ENCODE measurements around the gene RAB3D.
"Not testable (repeated sequence)": the region's sequence is repeated elsewhere in the genome, so short reads cannot be mapped to it uniquely, and the experiment has no call there.

The RAB3D gene

GRCh38 chr19:11365557-11366117 is 26.2 kb upstream of the RAB3D start:
- FAIRE-seq = no peak

GRCh38 chr19:11364935-11365334 is 25.5 kb upstream of the RAB3D start:
- FAIRE-seq = no peak

- no peak for FAIRE-seq
These were observed 24.9 kb upstream of the RAB3D start for GRCh38 chr19:11364296-11364904.

GRCh38 chr19:11363881-11364280 is 24.4 kb upstream of the RAB3D start:
- no peak for FAIRE-seq

GRCh38 chr19:11361771-11362731 is 22.6 kb upstream of the RAB3D start:
- FAIRE-seq = no peak

GRCh38 chr19:11361037-11361770 is 21.7 kb upstream of the RAB3D start:
- FAIRE-seq = no peak

GRCh38 chr19:11359421-11359820 is 20.0 kb upstream of the RAB3D start:
- no peak for FAIRE-seq

GRCh38 chr19:11356676-11357550 is 17.5 kb upstream of the RAB3D start:
- FAIRE-seq = no peak

GRCh38 chr19:11356074-11356397 is 16.6 kb upstream of the RAB3D start:
- no peak for FAIRE-seq

- no peak for FAIRE-seq
These were observed 16.0 kb upstream of the RAB3D start, which contains the start of gene PLPPR2 for GRCh38 chr19:11355160-11356073. Gene PLPPR2 (plus strand): TSS chr19:11355432. CDS start chr19:11357674, 2,242 bp downstream.

GRCh38 chr19:11354102-11354501 is 14.6 kb upstream of the RAB3D start:
- not testable (repeated sequence) for FAIRE-seq

- no peak for FAIRE-seq
These were observed 9.7 kb upstream of the RAB3D start for GRCh38 chr19:11349171-11349570.

GRCh38 chr19:11347546-11348039 is 8.1 kb upstream of the RAB3D start:
- no peak for FAIRE-seq

GRCh38 chr19:11346104-11346940 is 6.9 kb upstream of the RAB3D start, which contains the start of the genes CCDC159 and TMEM205:
Gene CCDC159 (plus strand): TSS chr19:11346519. CDS start chr19:11346607, 88 bp downstream.
Gene TMEM205 (minus strand): TSS chr19:11346268. CDS start chr19:11345619, 649 bp downstream.
- FAIRE-seq = peak; percentile 98

- no peak for FAIRE-seq
These were observed 5.8 kb upstream of the RAB3D start for GRCh38 chr19:11345122-11345803.

- no peak for FAIRE-seq
These were observed 3.0 kb upstream of the RAB3D start for GRCh38 chr19:11342429-11342828.

- not testable (repeated sequence) for FAIRE-seq
These were observed 626 bp upstream of the RAB3D start for GRCh38 chr19:11340099-11340467.

GRCh38 chr19:11338569-11339253 is 746 bp downstream of the RAB3D start:
- no peak for FAIRE-seq
